Posterior vena cava (tissue), 2 donors: ENCODE results near the gene SPON1. TPM values are rescaled to one million over a fixed set of nuclear protein-coding genes. Genes with fewer than 3 reads are reported as not detected.
"Not testable (repeated sequence)": the region's sequence is repeated elsewhere in the genome, so short reads cannot be mapped to it uniquely, and the experiment has no call there.

Experiments
- DNase-seq: peaks from one replicate; pipeline ENCODE4 v3.0.0-alpha.2; 2020; ENCODE audit warnings: low spot score
- intact Hi-C, 2 donors: fragments of 100-400 bp; cut with DNase I; formaldehyde crosslinking; loops; one replicate each; pipeline versions ENCODE4 v1.14.1 to v1.14.2; 2022 to 2023
- total RNA-seq, 2 donors: library from RNA; stranded (reverse); fragmentation: NEBNext Ultra II Directional; extraction: Animal tissue kit (Norgen Biotek cat#: 25700); gene quantifications; one replicate each; pipeline ENCODE4 v1.2.1, GENCODE V29; 2021
- donor health status: DM: yes; HTN: yes; CAD: no.
- donor health status: DM: yes; HTN: yes; CAD: no.

The SPON1 gene
- total RNA-seq, 2 donors from 2014 or later = 71.3 to 131 TPM

- no peak for DNase-seq
- intact Hi-C loops = no loop called here
Observed at GRCh38 chr11:14021738-14022137, 59.2 kb downstream of the SPON1 start.

GRCh38 chr11:14022251-14022650 lies 59.7 kb downstream of the SPON1 start:
- intact Hi-C loops = no loop called here

GRCh38 chr11:14022821-14023220 lies 60.3 kb downstream of the SPON1 start:
- intact Hi-C loops = no loop called here
- no peak for DNase-seq

More at GRCh38 chr11:14022251-14022650, 59.7 kb downstream of the SPON1 start:
- no peak for DNase-seq

GRCh38 chr11:14026961-14027360 lies 64.4 kb downstream of the SPON1 start:
- intact Hi-C loops = no loop called here
- no peak for DNase-seq

GRCh38 chr11:14027525-14027924 lies 65.0 kb downstream of the SPON1 start:
- no peak for DNase-seq
- intact Hi-C loops = no loop called here

- DNase-seq = no peak
- intact Hi-C loops = no loop called here
Observed at GRCh38 chr11:14029440-14029839, 66.9 kb downstream of the SPON1 start.

- intact Hi-C loops = no loop called here
- peak; percentile 89 for DNase-seq
Observed at GRCh38 chr11:14029971-14030920, 67.7 kb downstream of the SPON1 start.

GRCh38 chr11:14035526-14035925 lies 73.0 kb downstream of the SPON1 start:
- DNase-seq, intact Hi-C loops: not testable (repeated sequence)

GRCh38 chr11:14036469-14036868 lies 73.9 kb downstream of the SPON1 start:
- DNase-seq = no peak

GRCh38 chr11:14041040-14041439 lies 78.5 kb downstream of the SPON1 start:
- intact Hi-C loops = no loop called here
- no peak for DNase-seq

More at GRCh38 chr11:14036469-14036868, 73.9 kb downstream of the SPON1 start:
- intact Hi-C loops = no loop called here

- intact Hi-C loops = no loop called here
Observed at GRCh38 chr11:14041565-14041964, 79.0 kb downstream of the SPON1 start.

GRCh38 chr11:14042686-14043465 lies 80.4 kb downstream of the SPON1 start:
- no peak for DNase-seq
- intact Hi-C loops = no loop called here

More at GRCh38 chr11:14041565-14041964, 79.0 kb downstream of the SPON1 start:
- no peak for DNase-seq

- no peak for DNase-seq
- intact Hi-C loops = no loop called here
Observed at GRCh38 chr11:14044916-14045315, 82.4 kb downstream of the SPON1 start.

- DNase-seq = no peak
- intact Hi-C loops = no loop called here
Observed at GRCh38 chr11:14045417-14045816, 82.9 kb downstream of the SPON1 start.

- intact Hi-C loops = no loop called here
- no peak for DNase-seq
Observed at GRCh38 chr11:14052198-14052597, 89.7 kb downstream of the SPON1 start.

GRCh38 chr11:14054116-14055107 lies 91.9 kb downstream of the SPON1 start:
- intact Hi-C loops = no loop called here
- DNase-seq = peak; percentile 86

- intact Hi-C loops = no loop called here
- DNase-seq = no peak
Observed at GRCh38 chr11:14055936-14056335, 93.4 kb downstream of the SPON1 start.

GRCh38 chr11:14058061-14058460 lies 95.5 kb downstream of the SPON1 start:
- intact Hi-C loops = no loop called here
- DNase-seq = no peak

- intact Hi-C loops = no loop called here
- DNase-seq = no peak
Observed at GRCh38 chr11:14059491-14059890, 97.0 kb downstream of the SPON1 start.
